CD14-positive monocyte (primary cell): ENCODE data around the gene BMERB1. TPM values are rescaled to one million over a fixed set of nuclear protein-coding genes. Genes with fewer than 3 reads are reported as not detected.

Experiments used
- DNase-seq, 3 donors: peaks; one replicate each; pipeline ENCODE4 v3.0.0-alpha.2; 2011 to 2022
- H2AFZ ChIP-seq: 2 replicates; pipeline ENCODE4 v1.6.0; 2012; ENCODE audit warnings: mild to moderate bottlenecking, low read depth, low read length, inconsistent platforms; ENCODE audit not compliant: insufficient read depth, poor library complexity, severe bottlenecking
- H3K27ac ChIP-seq, 2 donors: 1 replicate in 1 of 2; 2 replicates in 1 of 2; pipeline ENCODE4 v1.5.1; 2012 to 2013; ENCODE audit warnings: low read length in 2 of 2, control low read depth in 1 of 2, inconsistent platforms in 1 of 2, low read depth in 1 of 2, mild to moderate bottlenecking in 1 of 2
- H3K27me3 ChIP-seq, 2 donors: one replicate each; pipeline versions ENCODE4 v1.6.0 to v1.6.1; 2011 to 2013; ENCODE audit warnings: low read length in 2 of 2; ENCODE audit not compliant: control insufficient read depth in 2 of 2, insufficient read depth in 2 of 2
- H3K36me3 ChIP-seq, 2 donors: replicated peaks in 1 of 2; 1 replicate in 1 of 2; 2 replicates in 1 of 2; pipeline versions ENCODE4 v1.5.1 to v1.6.1; 2012 to 2013; ENCODE audit warnings: low read length in 2 of 2, control low read depth in 1 of 2, inconsistent platforms in 1 of 2, mild to moderate bottlenecking in 1 of 2; ENCODE audit not compliant: insufficient read depth in 2 of 2, control insufficient read depth in 1 of 2
- H3K4me1 ChIP-seq, 2 donors: 1 replicate in 1 of 2; 2 replicates in 1 of 2; pipeline versions ENCODE4 v1.5.1 to v1.6.1; 2012 to 2013; ENCODE audit warnings: low read length in 2 of 2, control low read depth in 1 of 2, inconsistent platforms in 1 of 2, mild to moderate bottlenecking in 1 of 2, moderate library complexity in 1 of 2; ENCODE audit not compliant: insufficient read depth in 2 of 2, control insufficient read depth in 1 of 2
- H3K4me2 ChIP-seq: replicated peaks from 2 replicates; pipeline ENCODE3; 2012; ENCODE audit warnings: low read length, moderate library complexity, mild to moderate bottlenecking; ENCODE audit not compliant: poor library complexity, severe bottlenecking; ENCODE audit errors: extremely low read depth
- H3K4me3 ChIP-seq, 3 experiments: fragments of 200-600 bp in 1 of 3; sonication (generic) in 1 of 3; replicated peaks in 1 of 3; 1 replicate in 2 of 3; 2 replicates in 1 of 3; pipeline ENCODE4 v1.5.1; 2011 to 2013; ENCODE audit warnings: low read length in 3 of 3, mild to moderate bottlenecking in 3 of 3, control low read depth in 2 of 3, low read depth in 2 of 3, inconsistent platforms in 1 of 3, moderate library complexity in 1 of 3
- H3K79me2 ChIP-seq: 2 replicates; pipeline ENCODE4 v1.6.0; 2012; ENCODE audit warnings: mild to moderate bottlenecking, control low read depth, inconsistent platforms, low read length, moderate library complexity; ENCODE audit not compliant: insufficient read depth
- H3K9ac ChIP-seq: 2 replicates; pipeline ENCODE4 v1.6.0; 2017; ENCODE audit warnings: low read length, mild to moderate bottlenecking; ENCODE audit not compliant: insufficient read depth, poor library complexity, severe bottlenecking
- H3K9me3 ChIP-seq, 2 donors: replicated peaks in 1 of 2; 1 replicate in 1 of 2; 2 replicates in 1 of 2; pipeline versions ENCODE4 v1.5.1 to v1.6.1; 2012 to 2013; ENCODE audit warnings: low read length in 2 of 2, control low read depth in 1 of 2; ENCODE audit not compliant: control insufficient read depth in 1 of 2, insufficient read depth in 1 of 2
- H4K20me1 ChIP-seq: 2 replicates; pipeline ENCODE4 v1.6.0; 2012; ENCODE audit warnings: mild to moderate bottlenecking, low read length, control low read depth, moderate library complexity; ENCODE audit not compliant: insufficient read depth
- H3K27ac Mint-ChIP-seq, 7 donors: one replicate each; pipeline ENCODE4 v1.8.0; 2020; ENCODE audit warnings: mild to moderate bottlenecking in 7 of 7, mixed read lengths in 7 of 7, moderate library complexity in 6 of 7, inconsistent platforms in 2 of 7
- H3K27me3 Mint-ChIP-seq, 3 donors: one replicate each; pipeline ENCODE4 v1.8.0; 2021 to 2022; ENCODE audit warnings: low read depth in 3 of 3, mild to moderate bottlenecking in 3 of 3, mixed read lengths in 3 of 3, moderate library complexity in 3 of 3, inconsistent platforms in 1 of 3
- H3K36me3 Mint-ChIP-seq, 2 donors: one replicate each; pipeline ENCODE4 v1.8.0; 2020; ENCODE audit warnings: mixed read lengths in 2 of 2, inconsistent platforms in 1 of 2, mild to moderate bottlenecking in 1 of 2
- H3K4me1 Mint-ChIP-seq: one replicate; pipeline ENCODE4 v1.8.0; 2020; ENCODE audit warnings: mild to moderate bottlenecking, mixed read lengths
- H3K4me3 Mint-ChIP-seq, 2 donors: one replicate each; pipeline ENCODE4 v1.8.0; 2020; ENCODE audit warnings: mild to moderate bottlenecking in 2 of 2, mixed read lengths in 2 of 2, moderate library complexity in 1 of 2
- H3K9me3 Mint-ChIP-seq, 7 donors: one replicate each; pipeline ENCODE4 v1.8.0; 2020 to 2022; ENCODE audit warnings: mixed read lengths in 7 of 7, mild to moderate bottlenecking in 6 of 7, moderate library complexity in 6 of 7, inconsistent platforms in 2 of 7
- WGBS: methylation state at CpG from one replicate; pipeline ENCODE4 v1.1.5; 2013; ENCODE audit warnings: missing lambda C conversion rate; ENCODE audit not compliant: insufficient coverage; 5-methylcytosine and 5-hydroxymethylcytosine counted together
- intact Hi-C, 2 donors: fragments of 100-400 bp; cut with micrococcal nuclease; formaldehyde crosslinking; loops; one replicate each; pipeline versions ENCODE4 v1.15.0 to v1.15.1; 2023
- polyA plus RNA-seq, 3 donors: library from polyadenylated mRNA; depleted of rRNA in 1 of 3; unstranded in 2 of 3; stranded (reverse) in 1 of 3; fragments of 300-500 nt in 2 of 3; fragments of >200 nt in 1 of 3; fragmentation: Illumina TruSeq in 2 of 3; gene quantifications; 1 replicate in 2 of 3; 2 replicates in 1 of 3; pipeline ENCODE4 v1.2.3, GENCODE V29; 2012 to 2021
- TF ChIP-seq, protein P1 (sequence below): fragments of 200-600 bp; IDR thresholded peaks from one replicate; pipeline ENCODE4 v1.8.0; 2022; ENCODE audit warnings: antibody characterized with exemption, mild to moderate bottlenecking

The BMERB1 gene
- polyA plus RNA-seq, 3 donors: 0.11 to 0.28 (median 0.11) TPM

DNA sequence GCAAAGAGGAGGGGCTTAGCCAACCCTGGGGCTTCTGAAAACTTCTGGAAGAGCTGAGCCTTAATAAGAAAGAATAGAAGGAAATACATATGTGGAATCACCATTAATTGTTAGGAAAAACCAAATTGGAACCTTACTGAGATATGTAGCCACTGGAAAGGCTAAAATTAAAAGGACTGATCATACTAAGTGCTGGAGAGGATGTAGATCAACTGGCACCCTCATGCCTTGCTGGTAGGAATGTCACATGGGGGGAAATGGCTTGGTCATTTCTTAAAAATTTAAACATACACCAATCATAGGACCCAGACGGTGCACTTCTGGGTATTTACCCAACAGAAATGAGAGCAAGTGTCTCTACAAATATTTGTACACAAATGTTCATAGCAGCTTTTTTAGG lies 11.1 kb downstream of the BMERB1 start:
- Histone ChIP-seq H3K4me2 (no peak overlapping the region), H3K4me3 (no peak overlapping the region), H3K27ac (no peak overlapping the region), H3K79me2 (no peaks in the 10 kb centered on the region), H3K4me1 (no peaks in the 10 kb centered on the region), H3K9ac (no peak overlapping the region), H3K36me3 (no peaks in the 10 kb centered on the region), H3K27me3 (no peaks in the 10 kb centered on the region), H3K9me3 (peaks cover 0 to 4% of the 10 kb centered on the region in 2 donors), H4K20me1 (no peaks in the 10 kb centered on the region), H2AFZ (no peak overlapping the region)
- H3K27me3 Mint-ChIP-seq: peaks cover 0 to 3% (median 0%) of the 10 kb centered on the region in 3 donors
- H3K27ac Mint-ChIP-seq: peak overlapping the region in 1 of 7 donors; percentile 26
- no peaks in the 10 kb centered on the region for H3K4me1 Mint-ChIP-seq
- no CpG with 5 or more reads among the region's 1 CpG for WGBS
- intact Hi-C loops: no loop called here
- no peak overlapping the region for H3K4me3 Mint-ChIP-seq
- DNase-seq: no peak
- TF ChIP-seq, protein P1, sequence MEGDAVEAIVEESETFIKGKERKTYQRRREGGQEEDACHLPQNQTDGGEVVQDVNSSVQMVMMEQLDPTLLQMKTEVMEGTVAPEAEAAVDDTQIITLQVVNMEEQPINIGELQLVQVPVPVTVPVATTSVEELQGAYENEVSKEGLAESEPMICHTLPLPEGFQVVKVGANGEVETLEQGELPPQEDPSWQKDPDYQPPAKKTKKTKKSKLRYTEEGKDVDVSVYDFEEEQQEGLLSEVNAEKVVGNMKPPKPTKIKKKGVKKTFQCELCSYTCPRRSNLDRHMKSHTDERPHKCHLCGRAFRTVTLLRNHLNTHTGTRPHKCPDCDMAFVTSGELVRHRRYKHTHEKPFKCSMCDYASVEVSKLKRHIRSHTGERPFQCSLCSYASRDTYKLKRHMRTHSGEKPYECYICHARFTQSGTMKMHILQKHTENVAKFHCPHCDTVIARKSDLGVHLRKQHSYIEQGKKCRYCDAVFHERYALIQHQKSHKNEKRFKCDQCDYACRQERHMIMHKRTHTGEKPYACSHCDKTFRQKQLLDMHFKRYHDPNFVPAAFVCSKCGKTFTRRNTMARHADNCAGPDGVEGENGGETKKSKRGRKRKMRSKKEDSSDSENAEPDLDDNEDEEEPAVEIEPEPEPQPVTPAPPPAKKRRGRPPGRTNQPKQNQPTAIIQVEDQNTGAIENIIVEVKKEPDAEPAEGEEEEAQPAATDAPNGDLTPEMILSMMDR: no peak
- peaks cover 3 to 10% (median 7%) of the 10 kb centered on the region in 7 donors for H3K9me3 Mint-ChIP-seq
- no peaks in the 10 kb centered on the region for H3K36me3 Mint-ChIP-seq

DNA sequence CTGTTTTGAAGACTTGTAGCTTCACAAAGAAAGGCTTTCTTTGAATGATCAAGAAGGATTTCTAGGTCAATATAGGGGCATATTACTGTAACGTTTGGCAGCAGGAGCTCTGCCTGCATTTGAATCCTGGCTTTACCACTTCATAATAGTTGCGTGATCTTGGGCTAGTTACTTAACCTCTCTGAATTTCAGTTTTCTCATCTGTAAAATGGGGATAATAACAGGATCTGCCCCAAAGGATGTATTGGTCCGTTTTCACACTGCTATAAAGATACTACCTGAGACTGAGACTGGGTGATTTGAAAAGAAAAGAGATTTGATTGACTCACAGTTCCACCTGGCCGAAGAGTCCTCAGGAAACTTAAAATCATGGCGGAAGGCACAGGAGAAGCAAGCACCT lies 12.5 kb downstream of the BMERB1 start:
- H3K4me3 ChIP-seq: no peak overlapping the region
- peaks cover 0 to 4% of the 10 kb centered on the region in 2 donors for H3K9me3 ChIP-seq
- H3K4me1 ChIP-seq: no peaks in the 10 kb centered on the region
- H3K4me2 ChIP-seq: no peak overlapping the region
- H3K27me3 ChIP-seq: no peaks in the 10 kb centered on the region
- TF ChIP-seq, protein P1: no peak
- H3K9ac ChIP-seq: no peak overlapping the region
- H3K36me3 ChIP-seq: no peaks in the 10 kb centered on the region
- Mint-ChIP-seq H3K27me3 (peaks cover 0 to 1% (median 1%) of the 10 kb centered on the region in 3 donors), H3K9me3 (peaks cover 3 to 10% (median 7%) of the 10 kb centered on the region in 7 donors), H3K4me1 (no peaks in the 10 kb centered on the region), H3K36me3 (no peaks in the 10 kb centered on the region), H3K27ac (no peak overlapping the region), H3K4me3 (no peak overlapping the region)
- no peak for DNase-seq
- no peaks in the 10 kb centered on the region for H4K20me1 ChIP-seq
- intact Hi-C loops: no loop called here
- no peak overlapping the region for H2AFZ ChIP-seq
- no CpG with 5 or more reads among the region's 5 CpGs for WGBS
- no peak overlapping the region for H3K27ac ChIP-seq
- H3K79me2 ChIP-seq: no peaks in the 10 kb centered on the region
